ENCODE results near the gene CLECL1. TPM values are rescaled to one million over a fixed set of nuclear protein-coding genes. Genes with fewer than 3 reads are reported as not detected.

The CLECL1 gene
- total RNA-seq, 1 donor from 2014 or later, result not detected

DNA sequence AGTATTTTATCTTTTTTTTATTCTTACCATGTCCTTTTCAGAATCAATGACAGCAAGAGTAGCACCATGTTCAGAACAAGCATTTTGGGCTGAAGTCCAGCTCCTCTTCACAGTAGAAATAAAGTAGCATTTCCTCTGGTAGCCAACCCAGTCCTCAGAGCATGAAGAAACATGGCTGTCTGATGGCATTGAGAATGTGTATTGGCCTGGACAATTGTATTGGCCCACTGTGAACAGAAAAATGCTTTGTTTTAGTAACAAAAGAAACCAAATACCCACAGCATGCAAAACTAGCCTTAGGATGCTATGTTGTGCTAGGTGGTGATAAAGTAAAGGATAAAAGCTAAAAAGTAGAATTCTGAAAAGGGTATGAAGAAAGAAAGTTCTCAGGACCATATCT, 22.1 kb upstream of the CLECL1 start:
- H3K9me3 ChIP-seq, result no peaks in the 10 kb centered on the region
- H3K4me3 ChIP-seq, result no peak overlapping the region
- H3K27me3 ChIP-seq, result no peaks in the 10 kb centered on the region
- H3K36me3 ChIP-seq, result no peaks in the 10 kb centered on the region
- TF ChIP-seq, protein P1, sequence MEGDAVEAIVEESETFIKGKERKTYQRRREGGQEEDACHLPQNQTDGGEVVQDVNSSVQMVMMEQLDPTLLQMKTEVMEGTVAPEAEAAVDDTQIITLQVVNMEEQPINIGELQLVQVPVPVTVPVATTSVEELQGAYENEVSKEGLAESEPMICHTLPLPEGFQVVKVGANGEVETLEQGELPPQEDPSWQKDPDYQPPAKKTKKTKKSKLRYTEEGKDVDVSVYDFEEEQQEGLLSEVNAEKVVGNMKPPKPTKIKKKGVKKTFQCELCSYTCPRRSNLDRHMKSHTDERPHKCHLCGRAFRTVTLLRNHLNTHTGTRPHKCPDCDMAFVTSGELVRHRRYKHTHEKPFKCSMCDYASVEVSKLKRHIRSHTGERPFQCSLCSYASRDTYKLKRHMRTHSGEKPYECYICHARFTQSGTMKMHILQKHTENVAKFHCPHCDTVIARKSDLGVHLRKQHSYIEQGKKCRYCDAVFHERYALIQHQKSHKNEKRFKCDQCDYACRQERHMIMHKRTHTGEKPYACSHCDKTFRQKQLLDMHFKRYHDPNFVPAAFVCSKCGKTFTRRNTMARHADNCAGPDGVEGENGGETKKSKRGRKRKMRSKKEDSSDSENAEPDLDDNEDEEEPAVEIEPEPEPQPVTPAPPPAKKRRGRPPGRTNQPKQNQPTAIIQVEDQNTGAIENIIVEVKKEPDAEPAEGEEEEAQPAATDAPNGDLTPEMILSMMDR (IDR thresholded peaks at IDR 0.05), result no peak
- no peaks in the 10 kb centered on the region for H3K4me1 ChIP-seq
- intact Hi-C loops (cut with DNase I), result no loop called here
- no peak overlapping the region for H3K27ac ChIP-seq
- no peak for DNase-seq (ENCODE audit: low spot score in 2 of 2)

DNA sequence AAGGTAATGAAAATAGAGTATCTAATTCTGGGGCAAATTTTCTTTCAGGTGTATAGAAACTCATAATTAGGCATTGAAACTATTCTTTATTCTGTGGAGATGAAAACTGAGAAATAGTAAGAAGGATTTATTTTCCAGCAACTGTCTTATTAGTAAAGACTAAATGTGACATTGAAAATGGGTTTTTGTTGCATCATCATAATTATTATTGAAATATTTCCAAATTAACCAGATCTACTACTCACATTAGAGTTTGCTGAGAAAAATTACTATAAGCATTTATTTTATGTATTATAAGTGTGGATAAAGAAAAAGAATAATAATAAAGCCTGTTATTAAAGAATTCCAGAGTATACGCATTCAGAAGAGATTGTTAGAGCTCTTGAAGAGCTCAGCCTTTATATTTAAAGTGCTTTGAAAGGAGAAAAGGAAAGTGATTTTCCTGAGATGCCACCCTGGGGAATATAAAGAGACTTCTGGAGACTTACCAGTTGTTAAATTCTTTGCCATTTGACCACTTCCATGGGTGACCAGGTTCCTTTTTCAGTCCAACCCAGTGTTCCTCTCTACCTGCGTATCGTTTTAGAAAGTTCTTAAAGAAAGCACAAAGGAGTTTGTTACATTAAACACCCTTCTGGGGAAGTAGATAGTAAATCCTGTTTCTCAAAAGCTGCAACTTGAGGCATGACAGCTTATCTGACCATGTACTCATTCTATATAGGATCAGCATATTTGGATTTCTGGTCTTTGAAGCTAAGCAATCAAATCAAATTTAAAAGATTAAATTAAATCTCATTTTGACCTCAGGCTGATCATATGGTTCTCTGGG, 21.4 kb upstream of the CLECL1 start:
- DNase-seq (ENCODE audit: low spot score in 2 of 2), result no peak
- Histone ChIP-seq H3K36me3 (no peaks in the 10 kb centered on the region), H3K27me3 (no peaks in the 10 kb centered on the region), H3K9me3 (no peaks in the 10 kb centered on the region), H3K27ac (no peak overlapping the region), H3K4me1 (no peaks in the 10 kb centered on the region), H3K4me3 (no peak overlapping the region)
- TF ChIP-seq, protein P1 (IDR thresholded peaks at IDR 0.05), result no peak
- intact Hi-C loops (cut with DNase I), result loop anchor here (5.0 kb wide), 1 partner anchor 388 kb away; no protein-coding TSS in a partner anchor

GRCh38 chr12:9753498-9753897, 20.6 kb upstream of the CLECL1 start:
- Histone ChIP-seq H3K9me3 (no peaks in the 10 kb centered on the region), H3K36me3 (no peaks in the 10 kb centered on the region), H3K4me3 (no peak overlapping the region), H3K27me3 (no peaks in the 10 kb centered on the region), H3K27ac (no peak overlapping the region), H3K4me1 (no peaks in the 10 kb centered on the region)
- no peak for DNase-seq (ENCODE audit: low spot score in 2 of 2)
- intact Hi-C loops (cut with DNase I), result loop anchor here (5.0 kb wide), 1 partner anchor 389 kb away; no protein-coding TSS in a partner anchor
- TF ChIP-seq, protein P1 (IDR thresholded peaks at IDR 0.05), result no peak

GRCh38 chr12:9753073-9753472, 20.2 kb upstream of the CLECL1 start:
- no peak overlapping the region for H3K4me3 ChIP-seq
- H3K27ac ChIP-seq, result no peak overlapping the region
- H3K27me3 ChIP-seq, result no peaks in the 10 kb centered on the region
- H3K4me1 ChIP-seq, result no peaks in the 10 kb centered on the region
- H3K36me3 ChIP-seq, result no peaks in the 10 kb centered on the region
- no peaks in the 10 kb centered on the region for H3K9me3 ChIP-seq
- DNase-seq (ENCODE audit: low spot score in 2 of 2), result no peak
- TF ChIP-seq, protein P1 (IDR thresholded peaks at IDR 0.05), result no peak
- intact Hi-C loops (cut with DNase I), result loop anchor here (5.0 kb wide), 1 partner anchor 389 kb away; no protein-coding TSS in a partner anchor

- no peak for DNase-seq (ENCODE audit: low spot score in 2 of 2)
- H3K27ac ChIP-seq, result no peak overlapping the region
- H3K9me3 ChIP-seq, result no peaks in the 10 kb centered on the region
- no peak overlapping the region for H3K4me3 ChIP-seq
- no peaks in the 10 kb centered on the region for H3K27me3 ChIP-seq
- no peaks in the 10 kb centered on the region for H3K4me1 ChIP-seq
- TF ChIP-seq, protein P1 (IDR thresholded peaks at IDR 0.05), result no peak
- intact Hi-C loops (cut with DNase I), result loop anchor here (5.0 kb wide), 1 partner anchor 390 kb away; no protein-coding TSS in a partner anchor
- no peaks in the 10 kb centered on the region for H3K36me3 ChIP-seq
Observed at GRCh38 chr12:9752145-9752933, 19.4 kb upstream of the CLECL1 start.

Measured in ascending aorta (tissue), 2 donors.